K562 (cell line): ENCODE data around the gene CHURC1. TPM values are rescaled to one million over a fixed set of nuclear protein-coding genes. Genes with fewer than 3 reads are reported as not detected.

Experiments
- ATAC-seq: fragments of 200-7000 bp; cut with Tn5 transposase; 3 replicates; pipeline ENCODE4 v1.9.1; 2020; ENCODE audit warnings: moderate library complexity
- BruUV-seq: library from RNA; stranded (reverse); fragments of 400-500 nt; replicated peaks from 2 replicates; lab custom pipeline; 2021; lab: Mats Ljungman, UMichigan
- CTCF ChIA-PET: fragments of 300-600 bp; formaldehyde crosslinking; extraction: SDS; loops from one replicate; lab custom pipeline; 2021; ENCODE audit warnings: low intra/inter-chr PET ratio; lab: Yijun Ruan, JAX
- POLR2A ChIA-PET: fragments of 300-600, 350-650 bp; sonication (Branson Sonifier 250); formaldehyde crosslinking; extraction: SDS; loops from one replicate; lab custom pipeline; 2021; ENCODE audit warnings: antibody characterized with exemption, inconsistent platforms; lab: Yijun Ruan, JAX
- DNase-seq, 4 experiments: peaks; one replicate each; pipeline versions ENCODE4 v3.0.0 to v3.0.0-alpha.2; 2011 to 2018; ENCODE audit warnings: low spot score in 3 of 4, mixed read lengths in 3 of 4; ENCODE audit errors: extremely low read depth in 1 of 4
- FAIRE-seq: peaks from 2 replicates; lab custom pipeline; 2011; peaks lifted over from hg19 to GRCh38; lab: Jason Lieb, UNC
- H2AFZ ChIP-seq: 2 replicates; pipeline ENCODE4 v1.6.0; 2011; ENCODE audit warnings: low read depth, low read length, control low read depth, inconsistent platforms
- H3K27ac ChIP-seq: fragments of 200-600 bp; 3 replicates; pipeline ENCODE4 v1.8.0; 2011; ENCODE audit warnings: low read depth, mild to moderate bottlenecking, control low read depth, inconsistent platforms, low read length, moderate library complexity, mixed read lengths; ENCODE audit errors: extremely low read depth
- H3K27me3 ChIP-seq, 2 experiments: fragments of 300-600 bp in 1 of 2; 2 replicates in 1 of 2; 3 replicates in 1 of 2; pipeline versions ENCODE4 v1.6.0 to v1.8.0; 2011; ENCODE audit warnings: inconsistent platforms in 2 of 2, low read length in 2 of 2, mild to moderate bottlenecking in 1 of 2, mixed read lengths in 1 of 2, moderate library complexity in 1 of 2; ENCODE audit not compliant: control insufficient read depth in 2 of 2, insufficient read depth in 2 of 2
- H3K36me3 ChIP-seq: fragments of 300-600 bp; 3 replicates; pipeline ENCODE4 v1.8.0; 2011; ENCODE audit warnings: mild to moderate bottlenecking, low read length, inconsistent platforms; ENCODE audit not compliant: control insufficient read depth, insufficient read depth
- H3K4me1 ChIP-seq, 2 experiments: fragments of 200-600 bp in 1 of 2; replicated peaks in 1 of 2; 2 replicates in 1 of 2; 3 replicates in 1 of 2; pipeline versions ENCODE4 v1.5.1 to v1.8.0; 2011; ENCODE audit warnings: inconsistent platforms in 2 of 2, low read length in 2 of 2, mild to moderate bottlenecking in 1 of 2, mixed read lengths in 1 of 2, moderate library complexity in 1 of 2; ENCODE audit not compliant: control insufficient read depth in 2 of 2, insufficient read depth in 2 of 2
- H3K4me2 ChIP-seq: 2 replicates; pipeline ENCODE4 v1.6.1; 2011; ENCODE audit warnings: low read length, control low read depth, inconsistent platforms, mixed read lengths; ENCODE audit not compliant: insufficient read depth
- H3K4me3 ChIP-seq: fragments of 200-600 bp; sonication (generic), shearing (Covaris generic); 2 replicates; pipeline ENCODE4 v1.5.1; 2016; ENCODE audit warnings: control low read depth, inconsistent platforms
- H3K79me2 ChIP-seq: fragments of 200-600 bp; 3 replicates; pipeline ENCODE4 v1.8.0; 2011; ENCODE audit warnings: low read length, inconsistent platforms; ENCODE audit not compliant: control insufficient read depth, insufficient read depth
- H3K9ac ChIP-seq, 2 experiments: 2 replicates each; pipeline versions ENCODE4 v1.6.0 to v1.6.1; 2011; ENCODE audit warnings: low read depth in 2 of 2, low read length in 2 of 2, control low read depth in 1 of 2, inconsistent platforms in 1 of 2, mild to moderate bottlenecking in 1 of 2, mixed read lengths in 1 of 2; ENCODE audit not compliant: insufficient read depth in 1 of 2
- H3K9me1 ChIP-seq: one replicate; pipeline ENCODE4 v1.6.0; 2011; ENCODE audit warnings: inconsistent platforms, mild to moderate bottlenecking, low read length, moderate library complexity; ENCODE audit not compliant: control insufficient read depth, insufficient read depth
- H3K9me3 ChIP-seq: replicated peaks from 2 replicates; pipeline ENCODE4 v1.5.1; 2011; ENCODE audit warnings: low read depth, low read length, inconsistent platforms; ENCODE audit not compliant: control insufficient read depth, insufficient read depth
- H4K20me1 ChIP-seq: replicated peaks from 2 replicates; pipeline ENCODE4 v1.6.1; 2011; ENCODE audit warnings: low read length, inconsistent platforms, mixed read lengths; ENCODE audit not compliant: control insufficient read depth, insufficient read depth
- BCOR ChIP-seq: fragments of 450-650 bp; IDR thresholded peaks from 2 replicates; pipeline ENCODE4 v1.6.1; 2016
- CTCFL ChIP-seq: IDR thresholded peaks from 2 replicates; pipeline ENCODE4 v1.6.1; 2011; ENCODE audit warnings: borderline replicate concordance, low read depth, mild to moderate bottlenecking, moderate library complexity, low read length; ENCODE audit not compliant: insufficient read depth, poor library complexity, severe bottlenecking
- FOXA1 ChIP-seq: fragments of 450-650 bp; IDR thresholded peaks from 2 replicates; pipeline ENCODE4 v1.6.1; 2016; ENCODE audit warnings: mild to moderate bottlenecking, borderline replicate concordance
- KAT7 ChIP-seq: sonication (generic); formaldehyde crosslinking; IDR thresholded peaks from 2 replicates; pipeline ENCODE4 v1.8.0; 2022; ENCODE audit warnings: missing genetic modification reagents, mild to moderate bottlenecking, borderline replicate concordance
- MYNN ChIP-seq, 2 experiments: sonication (generic); formaldehyde crosslinking in 1 of 2; IDR thresholded peaks; 2 replicates each; pipeline versions ENCODE4 v1.5.0 to v1.6.1; 2016 to 2020; ENCODE audit warnings: antibody characterized with exemption in 1 of 2, missing genetic modification reagents in 1 of 2
- NFIC ChIP-seq: fragments of 450-650 bp; IDR thresholded peaks from 2 replicates; pipeline ENCODE4 v1.6.1; 2017; ENCODE audit warnings: mild to moderate bottlenecking, inconsistent platforms
- TAF7 ChIP-seq: fragments of 450-650 bp; IDR thresholded peaks from 2 replicates; pipeline ENCODE4 v1.6.1; 2016; ENCODE audit warnings: missing genetic modification characterization, missing compliant biosample characterization
- YY1 ChIP-seq, 3 experiments: IDR thresholded peaks; 2 replicates each; pipeline ENCODE4 v1.6.1; 2011; ENCODE audit warnings: low read length in 2 of 3, mild to moderate bottlenecking in 2 of 3, moderate library complexity in 2 of 3, borderline replicate concordance in 1 of 3, control low read depth in 1 of 3, low read depth in 1 of 3; ENCODE audit not compliant: insufficient read depth in 3 of 3, insufficient replicate concordance in 2 of 3, control insufficient read depth in 1 of 3, insufficient read length in 1 of 3; ENCODE audit errors: extremely low read depth in 1 of 3
- ZC3H4 ChIP-seq: sonication (generic); formaldehyde crosslinking; IDR thresholded peaks from 2 replicates; pipeline ENCODE4 v1.9.0; 2021; ENCODE audit warnings: missing genetic modification reagents, borderline replicate concordance
- ZKSCAN8 ChIP-seq: fragments of 200-800 bp; sonication (Bioruptor generic); IDR thresholded peaks from 2 replicates; pipeline ENCODE4 v1.6.1; 2016; ENCODE audit warnings: missing genetic modification characterization, missing compliant biosample characterization
- ZNF445 ChIP-seq: fragments of 250-450 bp; sonication (Bioruptor Pico); IDR thresholded peaks from 2 replicates; pipeline ENCODE4 v1.4.0; 2020; ENCODE audit warnings: low read depth, mild to moderate bottlenecking, moderate library complexity
- ZNF609 ChIP-seq: sonication (generic); formaldehyde crosslinking; IDR thresholded peaks from 2 replicates; pipeline ENCODE4 v1.8.1; 2023; ENCODE audit warnings: missing genetic modification reagents, mild to moderate bottlenecking, borderline replicate concordance
- WGBS: fragments of 100-300 bp; shearing (Covaris generic); methylation state at CpG from one replicate; pipeline ENCODE4 v1.1.6; 2016; ENCODE audit warnings: low coverage, mixed read lengths; ENCODE audit not compliant: insufficient coverage; ENCODE audit errors: missing lambda C conversion rate; 5-methylcytosine and 5-hydroxymethylcytosine counted together
- in situ Hi-C: fragments of 300-500 bp; cut with MboI; formaldehyde crosslinking; loops from 4 replicates; pipeline ENCODE4 v1.15.0; 2018; ENCODE audit warnings: inconsistent platforms, mixed read lengths
- intact Hi-C: fragments of 100-400 bp; cut with micrococcal nuclease; formaldehyde crosslinking; loops from 2 replicates; pipeline ENCODE4 v1.14.2; 2022
- polyA plus RNA-seq, 8 experiments: library from polyadenylated mRNA; depleted of rRNA in 4 of 8; stranded (reverse) in 5 of 8; unstranded in 3 of 8; fragments of >200 nt; fragmentation: Nextera tagmentation in 2 of 8; fragmentation: Illumina TruSeq in 1 of 8; extraction: Ambion mirVana in 2 of 8; extraction: Trizol in 1 of 8; gene quantifications; 2 replicates each; pipeline versions ENCODE4 v1.2.1 to v1.2.3, GENCODE V29; 2011 to 2014; ENCODE audit warnings: inconsistent platforms in 1 of 8, missing spikeins in 1 of 8
- total RNA-seq, 7 experiments: library from RNA; depleted of rRNA in 6 of 7; stranded (reverse); fragments of >200 nt in 6 of 7; fragmentation: Illumina TruSeq in 2 of 7; extraction: Trizol in 2 of 7; gene quantifications; 2 replicates each; pipeline versions ENCODE4 v1.2.1 to v1.2.3, GENCODE V29; 2011 to 2021; ENCODE audit warnings: low replicate concordance in 1 of 7

CHURC1 gene
- total and polyA plus RNA-seq, 9 of the 15 experiments (the other 6 are each of a cell fraction or from before 2014, with no cell fraction given) = 27.3 to 239 (median 45.6) TPM

- Histone ChIP-seq H3K4me3 (no peak overlapping the region), H3K9me3 (no peaks in the 10 kb centered on the region), H4K20me1 (no peaks in the 10 kb centered on the region), H3K4me2 (no peak overlapping the region), H3K27me3 (no peaks in the 10 kb centered on the region), H3K36me3 (no peaks in the 10 kb centered on the region), H3K9me1 (no peaks in the 10 kb centered on the region), H2AFZ (no peak overlapping the region), H3K9ac (no peak overlapping the region), H3K79me2 (no peaks in the 10 kb centered on the region), H3K27ac (no peak overlapping the region), H3K4me1 (peaks cover 0 to 3% of the 10 kb centered on the region in 2 experiments; a peak in 2 of 5 replicates)
- in situ Hi-C loops (no loop called here), intact Hi-C loops (no loop called here)
- 64% methylated on average over 5 of the region's 8 CpGs for WGBS
- no TSS peak for BruUV-seq
- no peak for ATAC-seq
- FAIRE-seq = no peak
- TF ChIP-seq ZNF445 (CRISPR knock-in tag) = no peak
- TF ChIP-seq TAF7 (tag) = no peak
- no peak for TF ChIP-seq ZKSCAN8
- TF ChIP-seq CTCFL = no peak
- no peak for TF ChIP-seq NFIC
- no peak for TF ChIP-seq MYNN (IDR thresholded peaks at IDR 0.05)
- no peak for TF ChIP-seq MYNN (CRISPR knock-in tag; IDR thresholded peaks at IDR 0.05)
- TF ChIP-seq FOXA1 = no peak
- TF ChIP-seq KAT7 (CRISPR knock-in tag) = no peak
- TF ChIP-seq ZNF609 (CRISPR knock-in tag) = no peak
- TF ChIP-seq YY1 (IDR thresholded peaks at IDR 0.05; ENCODE audit: borderline replicate concordance in 1 of 3, control insufficient read depth in 1 of 3, extremely low read depth in 1 of 3, insufficient read depth in 3 of 3, insufficient read length in 1 of 3, insufficient replicate concordance in 2 of 3, low read depth in 1 of 3, low read length in 2 of 3) = no peak
- no peak for TF ChIP-seq ZC3H4 (CRISPR knock-in tag)
- TF ChIP-seq BCOR = no peak
- ChIA-PET POLR2A (interaction anchor here (1.0 kb wide), 1 partner anchor 12 kb away, joined by 4 read pairs; no protein-coding TSS in a partner anchor), CTCF (no interaction called here)
- no peak for DNase-seq
Measured at GRCh38 chr14:64948612-64949210, 34.5 kb downstream of the CHURC1 start.
